IMR-90 (cell line): Measurements from ENCODE around the gene SLC30A9. TPM values are rescaled to one million over a fixed set of nuclear protein-coding genes. Genes with fewer than 3 reads are reported as not detected.

ENCODE experiments used
- ATAC-seq: fragments of 200-7000 bp; cut with Tn5 transposase; 2 replicates; pipeline ENCODE4 v1.9.1; 2020; ENCODE audit warnings: low read depth, mild to moderate bottlenecking, moderate library complexity
- BruUV-seq: library from RNA; stranded (reverse); fragments of 400-500 nt; replicated peaks from 2 replicates; lab custom pipeline; 2021; lab: Mats Ljungman, UMichigan
- CTCF ChIA-PET: fragments of 300-600 bp; formaldehyde crosslinking; extraction: SDS; loops from one replicate; lab custom pipeline; 2021; ENCODE audit warnings: antibody characterized with exemption; lab: Yijun Ruan, JAX
- POLR2A ChIA-PET: fragments of 300-600 bp; sonication (Branson Sonifier 250); formaldehyde crosslinking; loops from one replicate; lab custom pipeline; 2022; ENCODE audit warnings: antibody characterized with exemption; ENCODE audit not compliant: unreplicated experiment; lab: Charles Lee
- DNase-seq: peaks from one replicate; pipeline ENCODE4 v3.0.0; 2013
- H2AFZ ChIP-seq: replicated peaks from 2 replicates; pipeline ENCODE3; 2013; ENCODE audit warnings: low read length, mild to moderate bottlenecking; ENCODE audit not compliant: poor library complexity
- H2AK5ac ChIP-seq: 2 replicates; pipeline ENCODE4 v1.6.1; 2013; ENCODE audit warnings: low read depth, low read length, inconsistent platforms
- H2AK9ac ChIP-seq: replicated peaks from 2 replicates; pipeline ENCODE3; 2013; ENCODE audit warnings: mild to moderate bottlenecking, low read depth, low read length, moderate library complexity; ENCODE audit not compliant: poor library complexity
- H2BK120ac ChIP-seq: 2 replicates; pipeline ENCODE4 v1.6.1; 2013; ENCODE audit warnings: low read depth, low read length, inconsistent platforms
- H2BK15ac ChIP-seq: 3 replicates; pipeline ENCODE4 v1.6.1; 2013; ENCODE audit warnings: low read depth, low read length, inconsistent platforms
- H2BK20ac ChIP-seq: 2 replicates; pipeline ENCODE4 v1.6.1; 2013; ENCODE audit warnings: low read depth, mild to moderate bottlenecking, inconsistent platforms, low read length, moderate library complexity
- H2BK5ac ChIP-seq: 2 replicates; pipeline ENCODE4 v1.6.1; 2013; ENCODE audit warnings: mild to moderate bottlenecking, low read depth, low read length, inconsistent platforms; ENCODE audit not compliant: poor library complexity, severe bottlenecking
- H3K14ac ChIP-seq: replicated peaks from 2 replicates; pipeline ENCODE4 v1.6.1; 2013; ENCODE audit warnings: low read depth, low read length, inconsistent platforms
- H3K18ac ChIP-seq: 2 replicates; pipeline ENCODE4 v1.6.1; 2013; ENCODE audit warnings: low read depth, low read length, control low read depth
- H3K23ac ChIP-seq: 2 replicates; pipeline ENCODE4 v1.6.1; 2013; ENCODE audit warnings: low read depth, low read length, inconsistent platforms
- H3K27ac ChIP-seq: 2 replicates; pipeline ENCODE4 v1.5.1; 2013; ENCODE audit warnings: mild to moderate bottlenecking, control low read depth, low read length; ENCODE audit not compliant: insufficient read depth
- H3K27me3 ChIP-seq: 2 replicates; pipeline ENCODE4 v1.6.1; 2013; ENCODE audit warnings: low read length; ENCODE audit not compliant: control insufficient read depth, insufficient read depth
- H3K36me3 ChIP-seq: 2 replicates; pipeline ENCODE4 v1.6.1; 2013; ENCODE audit warnings: low read length, mixed read lengths; ENCODE audit not compliant: control insufficient read depth, insufficient read depth
- H3K4ac ChIP-seq: 2 replicates; pipeline ENCODE4 v1.6.1; 2013; ENCODE audit warnings: low read depth, low read length, inconsistent platforms
- H3K4me1 ChIP-seq: 2 replicates; pipeline ENCODE4 v1.6.1; 2013; ENCODE audit warnings: low read length, mixed read lengths; ENCODE audit not compliant: control insufficient read depth, insufficient read depth
- H3K4me2 ChIP-seq: 2 replicates; pipeline ENCODE4 v1.6.1; 2013; ENCODE audit warnings: low read depth, mild to moderate bottlenecking, control low read depth, low read length, moderate library complexity
- H3K4me3 ChIP-seq: 2 replicates; pipeline ENCODE4 v1.5.1; 2013; ENCODE audit warnings: low read depth, mild to moderate bottlenecking, control low read depth, low read length, moderate library complexity; ENCODE audit not compliant: insufficient read depth
- H3K56ac ChIP-seq: 2 replicates; pipeline ENCODE4 v1.6.1; 2013; ENCODE audit warnings: low read length, inconsistent platforms; ENCODE audit not compliant: insufficient read depth; ENCODE audit errors: extremely low read depth
- H3K79me1 ChIP-seq, 2 experiments: 2 replicates each; pipeline ENCODE4 v1.6.1; 2013; ENCODE audit warnings: low read length in 2 of 2, inconsistent platforms in 1 of 2, low read depth in 1 of 2
- H3K9ac ChIP-seq: 2 replicates; pipeline ENCODE4 v1.6.1; 2013; ENCODE audit warnings: low read depth, low read length, control low read depth
- H3K9me1 ChIP-seq: 2 replicates; pipeline ENCODE4 v1.6.1; 2013; ENCODE audit warnings: low read length, inconsistent platforms; ENCODE audit not compliant: insufficient read depth
- H3K9me3 ChIP-seq: 2 replicates; pipeline ENCODE4 v1.6.1; 2013; ENCODE audit warnings: low read length; ENCODE audit not compliant: control insufficient read depth, insufficient read depth
- H4K20me1 ChIP-seq: 2 replicates; pipeline ENCODE4 v1.6.1; 2013; ENCODE audit warnings: low read length, inconsistent platforms; ENCODE audit not compliant: insufficient read depth
- H4K5ac ChIP-seq: 2 replicates; pipeline ENCODE4 v1.6.1; 2013; ENCODE audit warnings: mild to moderate bottlenecking, low read depth, low read length, control low read depth
- H4K8ac ChIP-seq, 2 experiments: 2 replicates each; pipeline ENCODE4 v1.6.1; 2013; ENCODE audit warnings: low read depth in 2 of 2, low read length in 2 of 2, control low read depth in 1 of 2, inconsistent platforms in 1 of 2
- H4K91ac ChIP-seq: 2 replicates; pipeline ENCODE4 v1.6.1; 2013; ENCODE audit warnings: low read depth, low read length, inconsistent platforms; ENCODE audit not compliant: insufficient read depth
- CTCF ChIP-seq: conservative IDR thresholded peaks from 2 replicates; pipeline ENCODE4 v1.5.1; 2012; ENCODE audit warnings: mild to moderate bottlenecking, low read depth, low read length, improper control_type of control experiment
- POLR2A ChIP-seq: IDR thresholded peaks from 2 replicates; pipeline ENCODE4 v1.6.1; 2012; ENCODE audit warnings: mild to moderate bottlenecking, low read depth, low read length
- WGBS, 2 experiments: methylation state at CpG; one replicate each; pipeline versions ENCODE4 v1.1.5 to v1.1.7; 2013; ENCODE audit warnings: missing lambda C conversion rate in 2 of 2; ENCODE audit not compliant: insufficient read length in 1 of 2; ENCODE audit errors: extremely low coverage in 2 of 2; 5-methylcytosine and 5-hydroxymethylcytosine counted together
- dilution Hi-C: fragments of 300-500 bp; cut with HindIII; formaldehyde crosslinking; loops from one replicate; pipeline ENCODE4 v1.14.3; 2018; ENCODE audit warnings: low sequenced_read_pairs; ENCODE audit not compliant: unreplicated experiment
- in situ Hi-C: fragments of 300-500 bp; cut with MboI; formaldehyde crosslinking; loops from 3 replicates; pipeline ENCODE4 v1.14.3; 2019; ENCODE audit warnings: low sequenced_read_pairs, inconsistent platforms, mixed read lengths
- intact Hi-C: fragments of 100-400 bp; cut with micrococcal nuclease; formaldehyde crosslinking; loops from 2 replicates; pipeline ENCODE4 v1.10.0; 2022
- polyA plus RNA-seq, 3 experiments: library from polyadenylated mRNA; depleted of rRNA; stranded (reverse); fragments of >200 nt; gene quantifications; 2 replicates each; pipeline ENCODE4 v1.2.3, GENCODE V29; 2012; ENCODE audit warnings: low replicate concordance in 1 of 3
- total RNA-seq: library from RNA; depleted of rRNA; stranded (reverse); fragments of >200 nt; gene quantifications from 2 replicates; pipeline ENCODE4 v1.2.3, GENCODE V29; 2012

The SLC30A9 gene
- total and polyA plus RNA-seq, 2 of the 4 experiments (the other 2 are of a cell fraction): 32.0 to 72.6 TPM

- CTCF ChIA-PET: no interaction called here
- no peak for TF ChIP-seq CTCF
- TF ChIP-seq POLR2A: no peak
- H3K4me1 ChIP-seq: 0 out of 2 replicates have a peak, but pooled peaks cover 2% of the 10 kb centered on the region
- peak; percentile 44 for ATAC-seq
- no peak overlapping the region for H2AK5ac ChIP-seq
- no peak overlapping the region for H3K4ac ChIP-seq
- H3K27me3 ChIP-seq: no peaks in the 10 kb centered on the region
- no peaks in the 10 kb centered on the region for H3K9me3 ChIP-seq
- POLR2A ChIA-PET: no interaction called here
- no peak overlapping the region for H4K91ac ChIP-seq
- H3K9ac ChIP-seq: no peak overlapping the region
- in situ Hi-C loops: no loop called here
- no peaks in the 10 kb centered on the region for H3K79me1 ChIP-seq
- peak; percentile 21 for DNase-seq
- H2BK15ac ChIP-seq: no peak overlapping the region
- H3K18ac ChIP-seq: no peak overlapping the region
- intact Hi-C loops: no loop called here
- no peaks in the 10 kb centered on the region for H4K20me1 ChIP-seq
- H3K14ac ChIP-seq: no peak overlapping the region
- no peak overlapping the region for H4K8ac ChIP-seq
- no CpG with 5 or more reads among the region's 1 CpG for WGBS, 2 experiments
- peak overlapping the region; percentile 13 for H2BK5ac ChIP-seq
- H3K56ac ChIP-seq: no peak overlapping the region
- H2BK120ac ChIP-seq: no peak overlapping the region
- H3K4me3 ChIP-seq: no peak overlapping the region
- peaks cover 14% of the 10 kb centered on the region for H3K36me3 ChIP-seq
- no peak overlapping the region for H2AFZ ChIP-seq
- H3K9me1 ChIP-seq: no peaks in the 10 kb centered on the region
- no peak overlapping the region for H3K27ac ChIP-seq
- no peak overlapping the region for H3K23ac ChIP-seq
- no peak overlapping the region for H2BK20ac ChIP-seq
- no peak overlapping the region for H4K5ac ChIP-seq
- no TSS peak for BruUV-seq
- dilution Hi-C loops: no loop called here
- H3K4me2 ChIP-seq: peak overlapping the region; percentile 70; the same call in 1 of the 2 replicates
- H2AK9ac ChIP-seq: no peak overlapping the region
Observed at GRCh38 chr4:42083816-42084215, 93.5 kb downstream of the SLC30A9 start.
